ENCODE results near the gene RFC5.

DNA sequence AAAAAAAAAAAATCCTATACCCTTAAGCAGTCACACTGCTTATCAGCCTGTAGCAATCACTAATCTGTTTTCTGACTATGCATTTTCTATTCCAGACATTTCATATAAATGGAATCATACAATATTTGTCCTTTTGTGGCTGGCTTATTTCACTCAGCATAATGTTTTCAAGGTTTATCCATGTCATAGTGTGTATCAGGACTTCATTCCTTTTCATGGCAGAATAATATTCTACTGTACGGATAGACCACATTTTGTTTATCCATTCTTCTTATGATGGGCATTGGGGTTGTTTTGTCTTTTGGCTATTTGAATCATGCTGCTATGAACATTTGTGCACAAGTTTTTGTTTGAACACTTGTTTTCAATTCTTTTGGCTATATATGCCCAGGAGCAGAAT lies 39.1 kb upstream of the RFC5 start:
- TF ChIP-seq TAF1 (IDR thresholded peaks at IDR 0.05; ENCODE audit: borderline replicate concordance, insufficient read depth, low read length) (no peak), POLR2AphosphoS5 (IDR thresholded peaks at IDR 0.05; ENCODE audit: low read depth, low read length) (no peak)
- TF ChIP-seq, protein P1, sequence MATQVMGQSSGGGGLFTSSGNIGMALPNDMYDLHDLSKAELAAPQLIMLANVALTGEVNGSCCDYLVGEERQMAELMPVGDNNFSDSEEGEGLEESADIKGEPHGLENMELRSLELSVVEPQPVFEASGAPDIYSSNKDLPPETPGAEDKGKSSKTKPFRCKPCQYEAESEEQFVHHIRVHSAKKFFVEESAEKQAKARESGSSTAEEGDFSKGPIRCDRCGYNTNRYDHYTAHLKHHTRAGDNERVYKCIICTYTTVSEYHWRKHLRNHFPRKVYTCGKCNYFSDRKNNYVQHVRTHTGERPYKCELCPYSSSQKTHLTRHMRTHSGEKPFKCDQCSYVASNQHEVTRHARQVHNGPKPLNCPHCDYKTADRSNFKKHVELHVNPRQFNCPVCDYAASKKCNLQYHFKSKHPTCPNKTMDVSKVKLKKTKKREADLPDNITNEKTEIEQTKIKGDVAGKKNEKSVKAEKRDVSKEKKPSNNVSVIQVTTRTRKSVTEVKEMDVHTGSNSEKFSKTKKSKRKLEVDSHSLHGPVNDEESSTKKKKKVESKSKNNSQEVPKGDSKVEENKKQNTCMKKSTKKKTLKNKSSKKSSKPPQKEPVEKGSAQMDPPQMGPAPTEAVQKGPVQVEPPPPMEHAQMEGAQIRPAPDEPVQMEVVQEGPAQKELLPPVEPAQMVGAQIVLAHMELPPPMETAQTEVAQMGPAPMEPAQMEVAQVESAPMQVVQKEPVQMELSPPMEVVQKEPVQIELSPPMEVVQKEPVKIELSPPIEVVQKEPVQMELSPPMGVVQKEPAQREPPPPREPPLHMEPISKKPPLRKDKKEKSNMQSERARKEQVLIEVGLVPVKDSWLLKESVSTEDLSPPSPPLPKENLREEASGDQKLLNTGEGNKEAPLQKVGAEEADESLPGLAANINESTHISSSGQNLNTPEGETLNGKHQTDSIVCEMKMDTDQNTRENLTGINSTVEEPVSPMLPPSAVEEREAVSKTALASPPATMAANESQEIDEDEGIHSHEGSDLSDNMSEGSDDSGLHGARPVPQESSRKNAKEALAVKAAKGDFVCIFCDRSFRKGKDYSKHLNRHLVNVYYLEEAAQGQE (IDR thresholded peaks at IDR 0.05; ENCODE audit: insufficient read depth in 1 of 2, low read depth in 2 of 2, low read length in 2 of 2), result no peak
